ENCODE measurements around the gene ZBTB7C.

- TF ChIP-seq CTCF (conservative IDR thresholded peaks at IDR 0.05; ENCODE audit: low read depth, low read length) (no peak), EZH2 (IDR thresholded peaks at IDR 0.05; ENCODE audit: borderline replicate concordance, low read depth, low read length, poor library complexity, severe bottlenecking) (no peak)
Observed at GRCh38 chr18:48073211-48073930, 335.8 kb downstream of the ZBTB7C start.
